SK-N-SH (cell line): ENCODE data around the gene KNDC1.

Experiments
- CTCF ChIP-seq: fragments of 200-600 bp; sonication (generic); IDR thresholded peaks from 2 replicates; pipeline ENCODE4 v1.6.1; 2017; ENCODE audit warnings: antibody characterized with exemption, mild to moderate bottlenecking, moderate library complexity
- EP300 ChIP-seq, 2 experiments: IDR thresholded peaks; 2 replicates each; pipeline versions ENCODE4 v1.4.0 to v1.6.1; 2012; ENCODE audit warnings: borderline replicate concordance in 1 of 2, low read depth in 1 of 2, low read length in 1 of 2
- EZH2phosphoT487 ChIP-seq: fragments of 200-600 bp; sonication (generic); IDR thresholded peaks from 2 replicates; pipeline ENCODE4 v1.6.1; 2017; ENCODE audit warnings: low read depth, mixed run types, mild to moderate bottlenecking, antibody characterized with exemption, moderate library complexity, borderline replicate concordance
- FOSL2 ChIP-seq: IDR thresholded peaks from 2 replicates; pipeline ENCODE4 v1.4.0; 2012; ENCODE audit warnings: low read depth, mild to moderate bottlenecking, moderate library complexity, borderline replicate concordance
- FOXJ3 ChIP-seq: sonication (generic); formaldehyde crosslinking; IDR thresholded peaks from 2 replicates; pipeline ENCODE4 v1.5.1; 2020; ENCODE audit warnings: mild to moderate bottlenecking, missing genetic modification reagents
- JUND ChIP-seq: IDR thresholded peaks from 2 replicates; pipeline ENCODE4 v1.4.0; 2012
- PBX3 ChIP-seq: IDR thresholded peaks from 2 replicates; pipeline ENCODE4; 2012
- POLR2AphosphoS5 ChIP-seq: IDR thresholded peaks from 2 replicates; pipeline ENCODE4 v1.6.1; 2012; ENCODE audit warnings: low read depth, low read length
- RAD21 ChIP-seq: IDR thresholded peaks from 2 replicates; pipeline ENCODE4 v1.6.1; 2012; ENCODE audit warnings: mild to moderate bottlenecking, low read length
- TAF1 ChIP-seq: IDR thresholded peaks from 2 replicates; pipeline ENCODE4 v1.6.1; 2012; ENCODE audit warnings: low read depth, mild to moderate bottlenecking, low read length, moderate library complexity, borderline replicate concordance
- TCF12 ChIP-seq: IDR thresholded peaks from 2 replicates; pipeline ENCODE4 v1.4.0; 2012

GRCh38 chr10:133206356-133207040 is 46.5 kb downstream of the KNDC1 start:
- no peak for TF ChIP-seq CTCF
- no peak for TF ChIP-seq TAF1
- TF ChIP-seq POLR2AphosphoS5, result no peak
- no peak for TF ChIP-seq JUND
- TF ChIP-seq EZH2phosphoT487, result no peak
- no peak for TF ChIP-seq FOSL2
- TF ChIP-seq EP300 (IDR thresholded peaks at IDR 0.05; ENCODE audit: borderline replicate concordance in 1 of 2, low read depth in 1 of 2, low read length in 1 of 2), result no peak
- TF ChIP-seq RAD21, result no peak
- no peak for TF ChIP-seq TCF12
- no peak for TF ChIP-seq PBX3
- no peak for TF ChIP-seq FOXJ3 (CRISPR knock-in tag)
